PC-3 (cell line): ENCODE results near the gene CISD2.
"Not testable (repeated sequence)": the region's sequence is repeated elsewhere in the genome, so short reads cannot be mapped to it uniquely, and the experiment has no call there.

Experiments used
- CTCF ChIP-seq: fragments of 300-600 bp; sonication (generic); conservative IDR thresholded peaks from 2 replicates; pipeline ENCODE4 v1.5.1; 2017; ENCODE audit warnings: antibody characterized with exemption, low read depth, mild to moderate bottlenecking, low read length
- EZH2 ChIP-seq: fragments of 300-600 bp; sonication (generic); IDR thresholded peaks from one replicate; pipeline ENCODE4 v1.6.1; 2017; ENCODE audit warnings: antibody characterized with exemption, mild to moderate bottlenecking, low read length; ENCODE audit not compliant: unreplicated experiment
- EZH2phosphoT487 ChIP-seq: fragments of 300-600 bp; sonication (generic); IDR thresholded peaks from 2 replicates; pipeline ENCODE4 v1.6.1; 2018; ENCODE audit warnings: mild to moderate bottlenecking, antibody characterized with exemption, low read length, borderline replicate concordance

- not testable (repeated sequence) for TF ChIP-seq EZH2, CTCF, EZH2phosphoT487
Measured at GRCh38 chr4:102819100-102819499, 49.7 kb upstream of the CISD2 start.
